M059J (cell line): ENCODE measurements around the gene AUP1. TPM values are rescaled to one million over a fixed set of nuclear protein-coding genes. Genes with fewer than 3 reads are reported as not detected.
A peak's percentile ranks its signal among the peaks of the same experiment; 100 is the strongest.

ENCODE experiments used
- DNase-seq: peaks from one replicate; pipeline ENCODE4 v3.0.0-alpha.2; 2012; ENCODE audit warnings: low read depth
- total RNA-seq: library from RNA; depleted of rRNA; stranded (reverse); fragments of >200 nt; shearing (Covaris generic); gene quantifications from 2 replicates; pipeline ENCODE4 v1.2.3, GENCODE V29; 2014

Gene AUP1
- total RNA-seq, 1 experiment from 2014 or later = 115 TPM

- no peak for DNase-seq
These were observed 6.0 kb upstream of the AUP1 start for GRCh38 chr2:74535440-74535965.

- no peak for DNase-seq
These were observed 4.9 kb upstream of the AUP1 start for GRCh38 chr2:74534411-74534810.

GRCh38 chr2:74533464-74533863 lies 4.0 kb upstream of the AUP1 start:
- DNase-seq = no peak

GRCh38 chr2:74532222-74532621 lies 2.7 kb upstream of the AUP1 start:
- DNase-seq = peak; percentile 63

- DNase-seq = no peak
These were observed 2.2 kb upstream of the AUP1 start for GRCh38 chr2:74531666-74532065.

DNA sequence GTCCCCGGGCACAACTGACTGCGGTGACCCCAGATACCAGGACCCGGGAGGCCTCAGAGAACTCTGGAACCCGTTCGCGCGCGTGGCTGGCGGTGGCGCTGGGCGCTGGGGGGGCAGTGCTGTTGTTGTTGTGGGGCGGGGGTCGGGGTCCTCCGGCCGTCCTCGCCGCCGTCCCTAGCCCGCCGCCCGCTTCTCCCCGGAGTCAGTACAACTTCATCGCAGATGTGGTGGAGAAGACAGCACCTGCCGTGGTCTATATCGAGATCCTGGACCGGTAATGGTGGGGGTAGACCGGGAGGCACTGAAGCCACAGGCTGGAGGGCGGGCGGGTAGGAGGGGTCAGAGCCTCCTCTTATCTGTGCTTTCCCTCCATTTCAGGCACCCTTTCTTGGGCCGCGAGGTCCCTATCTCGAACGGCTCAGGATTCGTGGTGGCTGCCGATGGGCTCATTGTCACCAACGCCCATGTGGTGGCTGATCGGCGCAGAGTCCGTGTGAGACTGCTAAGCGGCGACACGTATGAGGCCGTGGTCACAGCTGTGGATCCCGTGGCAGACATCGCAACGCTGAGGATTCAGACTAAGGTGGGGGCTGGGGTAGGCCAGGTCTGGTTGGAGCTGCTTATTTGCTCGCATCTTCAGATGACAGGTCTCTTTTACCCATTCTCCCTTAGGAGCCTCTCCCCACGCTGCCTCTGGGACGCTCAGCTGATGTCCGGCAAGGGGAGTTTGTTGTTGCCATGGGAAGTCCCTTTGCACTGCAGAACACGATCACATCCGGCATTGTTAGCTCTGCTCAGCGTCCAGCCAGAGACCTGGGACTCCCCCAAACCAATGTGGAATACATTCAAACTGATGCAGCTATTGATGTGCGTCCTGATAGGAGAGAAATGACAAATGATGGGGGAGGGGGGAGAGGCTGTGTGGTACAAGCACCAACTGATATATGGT lies 1.0 kb upstream of the AUP1 start:
- peak; percentile 57 for DNase-seq

DNA sequence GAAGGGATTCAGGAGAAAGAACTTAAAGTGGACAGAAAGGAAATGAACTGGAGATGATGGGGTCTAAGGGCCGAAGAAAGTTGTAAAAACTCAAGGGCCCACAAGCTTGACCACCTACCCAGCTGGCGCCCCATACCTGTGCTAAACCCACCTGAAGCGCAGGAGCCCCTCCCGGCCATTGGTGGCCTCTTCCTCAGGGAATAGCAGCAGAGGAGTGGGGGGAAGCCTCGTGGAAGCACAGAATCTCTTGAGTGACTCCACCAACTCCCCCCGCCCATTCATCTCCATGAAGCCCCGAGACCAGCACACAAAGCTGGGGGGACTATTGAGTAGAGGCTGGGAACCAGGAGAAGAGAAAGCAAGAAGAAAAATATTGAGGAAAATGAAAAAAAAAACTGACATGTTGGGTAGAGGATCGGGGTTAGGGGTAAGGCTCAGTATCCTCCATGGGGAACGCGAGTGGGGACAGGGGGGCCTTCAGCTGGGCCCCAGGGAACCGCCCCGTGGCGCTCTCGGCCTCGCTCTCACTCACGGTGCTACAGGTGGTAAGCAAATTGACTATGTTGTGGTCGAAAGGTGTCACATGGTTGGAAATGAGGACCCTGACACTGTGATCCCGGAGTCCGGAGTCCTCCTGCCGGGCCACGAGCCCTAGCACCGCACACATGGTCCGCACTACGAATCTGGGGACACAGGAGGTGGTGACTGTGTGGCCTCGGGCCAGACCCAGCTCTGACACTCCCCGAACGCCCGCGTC lies 728 bp downstream of the AUP1 start:
- DNase-seq = no peak

- no peak for DNase-seq
These were observed 1.8 kb downstream of the AUP1 start for GRCh38 chr2:74527741-74528140.

DNA sequence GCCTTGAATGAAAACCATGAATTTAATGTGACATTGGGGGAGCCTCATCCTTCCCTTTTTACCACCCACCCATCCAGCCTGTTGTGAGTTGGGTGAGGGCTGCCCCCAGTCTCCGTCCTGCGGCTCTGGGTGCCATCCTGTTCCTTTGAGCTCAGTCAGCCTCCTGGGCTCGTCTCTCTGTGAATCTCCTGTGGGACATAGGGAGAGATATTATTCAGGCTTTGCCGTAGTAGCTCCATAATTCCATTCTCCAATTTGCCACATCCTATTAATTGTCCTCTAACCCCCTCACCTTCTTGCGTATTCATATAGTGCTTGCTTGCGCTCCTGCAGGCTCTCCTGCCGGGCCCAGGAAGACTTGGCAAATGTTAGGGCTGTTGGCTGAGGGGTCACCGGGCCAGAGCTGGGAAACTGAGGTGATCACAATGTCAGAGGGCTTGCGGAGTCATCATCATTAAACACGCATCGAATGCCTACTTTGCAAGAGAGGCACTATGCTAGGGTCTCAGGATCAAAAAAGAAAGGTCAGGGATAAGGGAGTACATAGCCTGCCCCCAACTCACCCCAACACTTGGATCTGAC lies 2.8 kb downstream of the AUP1 start:
- no peak for DNase-seq

GRCh38 chr2:74525717-74526648 lies 3.5 kb downstream of the AUP1 start, which contains the start of gene DQX1:
Gene DQX1, minus strand, starts transcription at chr2:74526231. Its CDS starts 502 bp downstream, at chr2:74525729.
- DNase-seq = peak; percentile 30

- no peak for DNase-seq
These were observed 4.4 kb downstream of the AUP1 start for GRCh38 chr2:74524955-74525716.

DNA sequence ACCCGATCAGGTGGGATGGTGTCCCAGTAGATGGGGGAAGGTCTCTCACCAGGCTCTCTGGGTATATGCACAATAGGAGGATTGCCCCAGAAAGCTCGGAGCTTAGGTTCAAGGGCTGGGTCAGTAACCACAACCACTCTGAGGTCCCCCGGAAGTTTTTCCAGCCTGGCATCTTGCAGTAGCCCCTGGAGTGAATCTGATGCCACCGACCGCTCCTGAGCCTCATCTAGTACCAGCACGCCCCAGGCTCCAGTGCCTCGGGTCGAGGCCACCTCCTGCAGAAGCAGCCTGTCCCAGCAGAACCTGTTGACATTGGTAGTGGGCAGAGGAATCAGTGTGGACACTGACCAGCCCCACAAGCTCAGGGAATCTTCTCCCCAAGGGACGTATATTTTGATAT lies 5.5 kb downstream of the AUP1 start:
- no peak for DNase-seq

GRCh38 chr2:74522516-74522915 lies 7.0 kb downstream of the AUP1 start:
- no peak for DNase-seq

DNA sequence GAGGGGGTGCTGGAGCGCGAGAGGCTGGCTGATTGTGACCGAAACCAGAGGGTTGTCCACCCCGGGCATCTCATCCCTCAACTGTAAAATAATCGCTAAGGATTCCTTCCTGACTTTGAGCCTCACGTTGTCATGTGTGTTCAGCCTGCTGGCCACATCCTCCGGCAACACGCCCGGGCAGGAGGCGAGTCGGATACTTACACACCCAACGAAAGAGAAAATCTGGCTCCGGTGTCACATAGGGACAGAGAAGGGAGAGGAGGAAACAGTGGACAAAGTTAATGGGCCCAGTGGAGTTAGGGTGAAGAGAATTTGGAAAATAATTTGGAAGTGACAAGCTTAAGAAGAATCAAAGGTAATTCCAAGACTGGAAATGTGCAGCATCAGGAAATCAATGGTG lies 12.9 kb downstream of the AUP1 start:
- DNase-seq = no peak

GRCh38 chr2:74515981-74516633 lies 13.4 kb downstream of the AUP1 start:
- no peak for DNase-seq

GRCh38 chr2:74515271-74515980 lies 14.1 kb downstream of the AUP1 start:
- DNase-seq = no peak

- peak; percentile 34 for DNase-seq
These were observed 14.9 kb downstream of the AUP1 start, which contains the start of gene TLX2 for GRCh38 chr2:74514368-74515270. Gene TLX2, plus strand, starts transcription at chr2:74514450. Its CDS starts 357 bp downstream, at chr2:74514807.
